Measurements from ENCODE around the gene RECK. TPM values are rescaled to one million over a fixed set of nuclear protein-coding genes. Genes with fewer than 3 reads are reported as not detected.

The RECK gene
- total and polyA plus RNA-seq, 7 donors = 1.4 to 8.0 (median 2.0) TPM

DNA sequence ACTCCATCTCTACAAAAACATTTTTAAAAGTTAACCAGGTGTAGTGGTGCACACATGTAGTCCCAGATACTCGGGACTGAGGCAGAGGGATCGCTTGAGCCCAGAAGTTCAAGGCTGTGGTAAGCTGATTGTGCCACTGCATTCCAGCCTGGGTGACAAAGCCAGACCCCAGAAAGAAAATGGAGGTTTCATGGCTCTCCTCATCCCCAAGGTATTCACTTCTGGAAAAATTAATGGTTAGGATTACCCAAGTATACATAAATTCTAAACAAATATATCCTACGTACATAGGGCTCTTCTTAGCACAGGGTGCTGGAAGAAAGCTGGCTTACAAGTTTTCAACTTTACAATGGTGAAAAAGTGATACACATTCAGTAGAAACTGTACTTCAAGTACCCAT, 18.6 kb upstream of the RECK start:
- H3K9me3 ChIP-seq = no peaks in the 10 kb centered on the region
- no peaks in the 10 kb centered on the region for H3K27me3 ChIP-seq (ENCODE audit: insufficient read depth in 3 of 3, low read length in 2 of 3)
- TF ChIP-seq, protein P1, sequence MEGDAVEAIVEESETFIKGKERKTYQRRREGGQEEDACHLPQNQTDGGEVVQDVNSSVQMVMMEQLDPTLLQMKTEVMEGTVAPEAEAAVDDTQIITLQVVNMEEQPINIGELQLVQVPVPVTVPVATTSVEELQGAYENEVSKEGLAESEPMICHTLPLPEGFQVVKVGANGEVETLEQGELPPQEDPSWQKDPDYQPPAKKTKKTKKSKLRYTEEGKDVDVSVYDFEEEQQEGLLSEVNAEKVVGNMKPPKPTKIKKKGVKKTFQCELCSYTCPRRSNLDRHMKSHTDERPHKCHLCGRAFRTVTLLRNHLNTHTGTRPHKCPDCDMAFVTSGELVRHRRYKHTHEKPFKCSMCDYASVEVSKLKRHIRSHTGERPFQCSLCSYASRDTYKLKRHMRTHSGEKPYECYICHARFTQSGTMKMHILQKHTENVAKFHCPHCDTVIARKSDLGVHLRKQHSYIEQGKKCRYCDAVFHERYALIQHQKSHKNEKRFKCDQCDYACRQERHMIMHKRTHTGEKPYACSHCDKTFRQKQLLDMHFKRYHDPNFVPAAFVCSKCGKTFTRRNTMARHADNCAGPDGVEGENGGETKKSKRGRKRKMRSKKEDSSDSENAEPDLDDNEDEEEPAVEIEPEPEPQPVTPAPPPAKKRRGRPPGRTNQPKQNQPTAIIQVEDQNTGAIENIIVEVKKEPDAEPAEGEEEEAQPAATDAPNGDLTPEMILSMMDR (IDR thresholded peaks at IDR 0.05) = no peak
- no peak overlapping the region for H3K27ac ChIP-seq
- H3K4me3 ChIP-seq = no peak overlapping the region
- ATAC-seq (no peak), DNase-seq (no peak)
- H3K4me1 ChIP-seq = no peaks in the 10 kb centered on the region
- 92 to 97% (median 94%) methylated on average over 3 of the region's 3 CpGs for WGBS, 3 donors
- H3K36me3 ChIP-seq (ENCODE audit: insufficient read depth in 1 of 2, low read depth in 1 of 2) = no peaks in the 10 kb centered on the region
- intact Hi-C loops (cut with DNase I) = no loop called here

DNA sequence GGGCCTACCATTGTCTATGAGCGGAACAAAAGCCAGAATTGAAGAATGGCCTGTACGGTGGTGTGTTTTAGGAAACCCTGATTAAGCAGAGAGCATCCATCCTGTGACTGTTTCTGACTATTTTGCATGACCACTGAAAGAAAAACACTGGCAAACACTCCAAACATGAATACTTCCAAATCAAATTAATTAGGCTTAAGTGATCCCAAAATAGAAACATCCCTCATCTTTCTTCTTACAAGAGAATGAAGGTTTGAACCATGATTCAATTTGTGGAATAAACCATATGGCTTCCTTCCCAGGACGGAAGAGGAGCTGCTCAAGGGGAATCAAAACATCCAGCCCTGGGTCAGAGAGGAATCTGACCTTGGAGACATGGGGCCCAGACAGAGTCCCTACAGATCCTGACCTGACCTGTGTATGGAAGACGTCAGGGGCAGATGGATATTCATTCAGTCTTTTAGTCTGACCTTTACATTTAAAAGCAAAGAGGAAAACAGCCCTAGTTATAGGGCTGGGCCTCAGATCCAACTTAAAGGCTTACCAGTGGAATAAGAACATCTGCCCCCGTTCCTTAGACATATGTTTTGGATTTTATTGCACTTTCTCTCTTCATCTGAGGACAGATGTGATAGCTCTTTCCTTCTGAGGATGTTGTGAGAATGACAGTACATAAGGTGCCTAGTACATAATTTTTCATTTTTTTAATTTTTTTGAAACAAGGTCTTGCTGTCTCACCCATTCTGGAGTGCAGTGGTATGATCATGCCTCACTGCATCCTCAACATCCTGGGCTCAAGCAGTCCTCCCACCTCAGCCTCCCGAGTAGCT, 17.6 kb upstream of the RECK start:
- H3K9me3 ChIP-seq = no peaks in the 10 kb centered on the region
- 67 to 76% (median 73%) methylated on average over 6 of the region's 6 CpGs for WGBS, 3 donors
- intact Hi-C loops (cut with DNase I) = no loop called here
- no peaks in the 10 kb centered on the region for H3K27me3 ChIP-seq (ENCODE audit: insufficient read depth in 3 of 3, low read length in 2 of 3)
- TF ChIP-seq, protein P1 (IDR thresholded peaks at IDR 0.05) = no peak
- no peak overlapping the region for H3K4me3 ChIP-seq
- no peaks in the 10 kb centered on the region for H3K4me1 ChIP-seq
- no peak for DNase-seq
- H3K27ac ChIP-seq = no peak overlapping the region
- ATAC-seq = no peak
- H3K36me3 ChIP-seq (ENCODE audit: insufficient read depth in 1 of 2, low read depth in 1 of 2) = no peaks in the 10 kb centered on the region

- Histone ChIP-seq H3K4me1 (no peaks in the 10 kb centered on the region), H3K9me3 (no peaks in the 10 kb centered on the region), H3K27ac (no peak overlapping the region), H3K27me3 (ENCODE audit: insufficient read depth in 3 of 3, low read length in 2 of 3) (no peaks in the 10 kb centered on the region), H3K4me3 (no peak overlapping the region), H3K36me3 (ENCODE audit: insufficient read depth in 1 of 2, low read depth in 1 of 2) (no peaks in the 10 kb centered on the region)
- ATAC-seq (no peak), DNase-seq (no peak)
- WGBS, 3 donors = 81 to 93% (median 92%) methylated on average over 1 of the region's 1 CpG
- TF ChIP-seq, protein P1 (IDR thresholded peaks at IDR 0.05) = no peak
- intact Hi-C loops (cut with DNase I) = loop anchor here (2.0 to 10.0 kb wide), 4 partner anchors 63 to 120 kb away; partner anchors contain the start of gene OR2S2 (in 1 of the 2)
These were observed 14.7 kb upstream of the RECK start for GRCh38 chr9:36021968-36022367.

- Histone ChIP-seq H3K9me3 (no peaks in the 10 kb centered on the region), H3K36me3 (ENCODE audit: insufficient read depth in 1 of 2, low read depth in 1 of 2) (no peaks in the 10 kb centered on the region), H3K4me3 (no peak overlapping the region), H3K27me3 (ENCODE audit: insufficient read depth in 3 of 3, low read length in 2 of 3) (no peaks in the 10 kb centered on the region), H3K4me1 (no peaks in the 10 kb centered on the region), H3K27ac (no peak overlapping the region)
- intact Hi-C loops (cut with DNase I) = loop anchor here (2.0 to 10.0 kb wide), 4 partner anchors 61 to 121 kb away; partner anchors contain the start of gene OR2S2 (in 1 of the 2)
- peak; percentile 70 to 84 (median 74) for ATAC-seq
- 48 to 52% (median 52%) methylated on average over 13 of the region's 13 CpGs for WGBS, 3 donors
- DNase-seq = peak; percentile 39 to 64
- TF ChIP-seq, protein P1 (IDR thresholded peaks at IDR 0.05) = peak; percentile 86
These were observed 13.3 kb upstream of the RECK start for GRCh38 chr9:36023260-36024048.

Data from psoas muscle (tissue), 8 donors.